Endothelial cell of umbilical vein (primary cell): ENCODE results near the gene ULK2. TPM values are rescaled to one million over a fixed set of nuclear protein-coding genes. Genes with fewer than 3 reads are reported as not detected.

Source experiments
- BruUV-seq: library from RNA; stranded (reverse); fragments of 400-500 nt; replicated peaks from 2 replicates; lab custom pipeline; 2021; lab: Mats Ljungman, UMichigan
- CTCF ChIA-PET: fragments of 300-600, 350-600 bp; sonication (Branson Sonifier 250); formaldehyde crosslinking; loops from one replicate; lab custom pipeline; 2021; ENCODE audit warnings: antibody characterized with exemption, inconsistent platforms; lab: Charles Lee
- POLR2A ChIA-PET: fragments of 300-600, 350-600 bp; sonication (Branson Sonifier 250); formaldehyde crosslinking; loops from one replicate; lab custom pipeline; 2021; ENCODE audit warnings: antibody characterized with exemption, inconsistent platforms; lab: Charles Lee
- DNase-seq: peaks from one replicate; pipeline ENCODE4 v3.0.0-alpha.2; 2011; ENCODE audit warnings: low read depth, low spot score
- FAIRE-seq: peaks from 2 replicates; lab custom pipeline; 2011; peaks lifted over from hg19 to GRCh38; lab: Jason Lieb, UNC
- H2AFZ ChIP-seq: 2 replicates; pipeline ENCODE4 v1.6.0; 2012; ENCODE audit warnings: low read depth, low read length, control low read depth, inconsistent platforms
- H3K27ac ChIP-seq: 2 replicates; pipeline ENCODE4 v1.5.1; 2011; ENCODE audit warnings: low read depth, mild to moderate bottlenecking, control low read depth, low read length, moderate library complexity; ENCODE audit not compliant: insufficient read depth
- H3K27me3 ChIP-seq, 2 experiments: 2 replicates each; pipeline versions ENCODE4 v1.6.0 to v1.6.1; 2011; ENCODE audit warnings: low read length in 2 of 2, mixed read lengths in 1 of 2; ENCODE audit not compliant: control insufficient read depth in 2 of 2, insufficient read depth in 2 of 2
- H3K36me3 ChIP-seq, 2 experiments: 2 replicates in 1 of 2; 3 replicates in 1 of 2; pipeline ENCODE4 v1.5.1; 2011; ENCODE audit warnings: low read length in 2 of 2, mild to moderate bottlenecking in 1 of 2, moderate library complexity in 1 of 2; ENCODE audit not compliant: control insufficient read depth in 2 of 2, insufficient read depth in 2 of 2; ENCODE audit errors: extremely low read depth in 1 of 2
- H3K4me1 ChIP-seq: 3 replicates; pipeline ENCODE4 v1.5.1; 2011; ENCODE audit warnings: mild to moderate bottlenecking, low read length; ENCODE audit not compliant: control insufficient read depth, insufficient read depth; ENCODE audit errors: extremely low read depth
- H3K4me2 ChIP-seq: 2 replicates; pipeline ENCODE4 v1.6.1; 2011; ENCODE audit warnings: low read length, control low read depth, mixed read lengths; ENCODE audit not compliant: insufficient read depth
- H3K4me3 ChIP-seq, 3 experiments: fragments of 200-600 bp in 1 of 3; sonication (generic), shearing (Covaris generic) in 1 of 3; replicated peaks in 1 of 3; 2 replicates each; pipeline ENCODE4 v1.5.1; 2011 to 2016; ENCODE audit warnings: control low read depth in 3 of 3, low read length in 3 of 3, mild to moderate bottlenecking in 2 of 3, inconsistent platforms in 1 of 3, low read depth in 1 of 3, moderate library complexity in 1 of 3; ENCODE audit not compliant: insufficient read depth in 1 of 3
- H3K79me2 ChIP-seq: 2 replicates; pipeline ENCODE4 v1.6.0; 2012; ENCODE audit warnings: low read length, inconsistent platforms; ENCODE audit not compliant: control insufficient read depth, insufficient read depth
- H3K9ac ChIP-seq: replicated peaks from 2 replicates; pipeline ENCODE3; 2011; ENCODE audit warnings: low read length, control low read depth; ENCODE audit not compliant: insufficient read depth; ENCODE audit errors: extremely low read depth
- H3K9me1 ChIP-seq: replicated peaks from 3 replicates; pipeline ENCODE4 v1.6.0; 2011; ENCODE audit warnings: mild to moderate bottlenecking, low read length; ENCODE audit not compliant: control insufficient read depth, insufficient read depth; ENCODE audit errors: extremely low read depth
- H3K9me3 ChIP-seq: replicated peaks from 2 replicates; pipeline ENCODE4 v1.5.1; 2012; ENCODE audit warnings: low read length, inconsistent platforms; ENCODE audit not compliant: control insufficient read depth, insufficient read depth
- H4K20me1 ChIP-seq: replicated peaks from 2 replicates; pipeline ENCODE3; 2011; ENCODE audit warnings: mild to moderate bottlenecking, low read length; ENCODE audit not compliant: control insufficient read depth, insufficient read depth; ENCODE audit errors: extremely low read depth
- CTCF ChIP-seq, 2 donors: IDR thresholded peaks; 1 replicate in 1 of 2; 2 replicates in 1 of 2; pipeline ENCODE4 v1.5.1; 2011; ENCODE audit warnings: low read length in 2 of 2, mild to moderate bottlenecking in 2 of 2, moderate library complexity in 2 of 2, control low read depth in 1 of 2, inconsistent platforms in 1 of 2, low read depth in 1 of 2; ENCODE audit not compliant: insufficient read depth in 1 of 2; ENCODE audit errors: extremely low read depth in 1 of 2
- EZH2 ChIP-seq: IDR thresholded peaks from 2 replicates; pipeline ENCODE4 v1.6.1; 2012; ENCODE audit warnings: borderline replicate concordance, low read depth, mild to moderate bottlenecking, moderate library complexity, low read length, inconsistent platforms; ENCODE audit not compliant: severe bottlenecking
- FOS ChIP-seq: IDR thresholded peaks from 2 replicates; pipeline ENCODE4 v1.6.1; 2011; ENCODE audit warnings: mild to moderate bottlenecking, low read length, moderate library complexity, borderline replicate concordance; ENCODE audit not compliant: insufficient read depth
- GATA2 ChIP-seq: IDR thresholded peaks from 2 replicates; pipeline ENCODE4 v1.7.0; 2011; ENCODE audit warnings: low read depth, mild to moderate bottlenecking, moderate library complexity, mixed read lengths, low read length; ENCODE audit not compliant: insufficient read length, insufficient read depth
- JUN ChIP-seq: IDR thresholded peaks from 2 replicates; pipeline ENCODE4 v1.6.1; 2011; ENCODE audit warnings: borderline replicate concordance, low read depth; ENCODE audit not compliant: insufficient read length, insufficient read depth
- MAX ChIP-seq: IDR thresholded peaks from 2 replicates; pipeline ENCODE4 v1.6.1; 2011; ENCODE audit not compliant: insufficient read depth, insufficient read length
- MYC ChIP-seq: IDR thresholded peaks from one replicate; pipeline ENCODE4 v1.6.1; 2011; ENCODE audit warnings: mild to moderate bottlenecking, low read depth, low read length
- POLR2A ChIP-seq: IDR thresholded peaks from 2 replicates; pipeline ENCODE4 v1.6.1; 2012; ENCODE audit warnings: low read depth, mild to moderate bottlenecking, control low read depth, low read length
- POLR2AphosphoS5 ChIP-seq: IDR thresholded peaks from 2 replicates; pipeline ENCODE4 v1.6.1; 2012; ENCODE audit warnings: low read depth, mild to moderate bottlenecking, control low read depth, low read length, moderate library complexity; ENCODE audit not compliant: insufficient read depth
- dilution Hi-C: fragments of 300-500 bp; cut with MboI; formaldehyde crosslinking; loops from one replicate; pipeline ENCODE4 v1.15.0; 2019; ENCODE audit warnings: low sequenced_read_pairs; ENCODE audit not compliant: extremely low pct_ligation_motif_present
- intact Hi-C: fragments of 100-400 bp; cut with micrococcal nuclease; formaldehyde crosslinking; loops from one replicate; pipeline ENCODE4 v1.10.0; 2022
- polyA plus RNA-seq, 4 experiments: library from polyadenylated mRNA; depleted of rRNA in 3 of 4; stranded (reverse) in 3 of 4; unstranded in 1 of 4; fragments of >200 nt; gene quantifications; 2 replicates each; pipeline versions ENCODE4 v1.2.1 to v1.2.3, GENCODE V29; 2011 to 2012; ENCODE audit warnings: missing spikeins in 1 of 4
- total RNA-seq: library from RNA; stranded (reverse); gene quantifications from 2 replicates; pipeline ENCODE4 v1.2.3, GENCODE V29; 2021

The ULK2 gene
- total and polyA plus RNA-seq, 2 donors (not counting 3 experiments of a cell fraction or from before 2014, with no cell fraction given) = 19.3 to 26.7 TPM

- intact Hi-C loops (no loop called here), dilution Hi-C loops (no loop called here)
- ChIA-PET CTCF (no interaction called here), POLR2A (no interaction called here)
- H3K9me1 ChIP-seq = no peaks in the 10 kb centered on the region
- H3K79me2 ChIP-seq = no peaks in the 10 kb centered on the region
- H3K4me2 ChIP-seq = no peak overlapping the region
- H3K36me3 ChIP-seq = peaks cover 4 to 14% of the 10 kb centered on the region in 2 experiments
- H3K4me3 ChIP-seq = no peak overlapping the region
- no peak for FAIRE-seq
- DNase-seq = no peak
- no peak overlapping the region for H3K9ac ChIP-seq
- H3K27ac ChIP-seq = no peak overlapping the region
- H3K27me3 ChIP-seq = no peaks in the 10 kb centered on the region
- no TSS peak for BruUV-seq
- H4K20me1 ChIP-seq = no peaks in the 10 kb centered on the region
- no peak for TF ChIP-seq POLR2AphosphoS5
- TF ChIP-seq MYC = no peak
- TF ChIP-seq POLR2A = no peak
- TF ChIP-seq CTCF (IDR thresholded peaks at IDR 0.05; ENCODE audit: extremely low read depth in 1 of 2, insufficient read depth in 1 of 2, low read depth in 1 of 2, low read length in 2 of 2) = no peak
- no peaks in the 10 kb centered on the region for H3K9me3 ChIP-seq
- H2AFZ ChIP-seq = no peak overlapping the region
- no peaks in the 10 kb centered on the region for H3K4me1 ChIP-seq
Measured at GRCh38 chr17:19800571-19800970, 67.2 kb downstream of the ULK2 start.

- DNase-seq (no peak), FAIRE-seq (no peak)
- no peak for TF ChIP-seq MYC
- no peak for TF ChIP-seq FOS
- TF ChIP-seq MAX = no peak
- TF ChIP-seq GATA2 = no peak
- no peak for TF ChIP-seq CTCF (IDR thresholded peaks at IDR 0.05; ENCODE audit: extremely low read depth in 1 of 2, insufficient read depth in 1 of 2, low read depth in 1 of 2, low read length in 2 of 2)
- no peak for TF ChIP-seq POLR2A
- TF ChIP-seq JUN = no peak
- TF ChIP-seq POLR2AphosphoS5 = no peak
- TF ChIP-seq EZH2 = no peak
- Histone ChIP-seq H3K27me3 (no peaks in the 10 kb centered on the region), H3K9me1 (no peaks in the 10 kb centered on the region), H4K20me1 (no peaks in the 10 kb centered on the region), H3K36me3 (peaks cover 7 to 14% of the 10 kb centered on the region in 2 experiments), H3K4me2 (no peak overlapping the region), H2AFZ (no peak overlapping the region), H3K27ac (no peak overlapping the region), H3K9ac (no peak overlapping the region), H3K4me1 (no peaks in the 10 kb centered on the region), H3K9me3 (no peaks in the 10 kb centered on the region), H3K4me3 (no peak overlapping the region), H3K79me2 (no peaks in the 10 kb centered on the region)
- ChIA-PET POLR2A (no interaction called here), CTCF (no interaction called here)
- BruUV-seq = no TSS peak
- dilution Hi-C loops (no loop called here), intact Hi-C loops (no loop called here)
Measured at GRCh38 chr17:19799796-19800195, 67.9 kb downstream of the ULK2 start.
